GM12878 (cell line): ENCODE results near the gene ABI3. TPM values are rescaled to one million over a fixed set of nuclear protein-coding genes. Genes with fewer than 3 reads are reported as not detected.

ENCODE experiments used
- ATAC-seq: fragments of 200-7000 bp; cut with Tn5 transposase; 3 replicates; pipeline ENCODE4 v1.9.1; 2020; ENCODE audit warnings: mild to moderate bottlenecking, moderate library complexity
- BruUV-seq: library from RNA; stranded (reverse); fragments of 400-500 nt; replicated peaks from 2 replicates; lab custom pipeline; 2021; lab: Mats Ljungman, UMichigan
- CTCF ChIA-PET: fragments of 300-600 bp; sonication (Branson Sonifier 250); formaldehyde crosslinking; extraction: SDS; loops from one replicate; lab custom pipeline; 2021; ENCODE audit warnings: inconsistent platforms; lab: Yijun Ruan, JAX
- POLR2A ChIA-PET: fragments of 350-600 bp; formaldehyde crosslinking; extraction: SDS; loops from one replicate; lab custom pipeline; 2021; ENCODE audit warnings: inconsistent platforms; lab: Charles Lee
- RAD21 ChIA-PET: fragments of 300-600 bp; sonication (Branson Sonifier 250); formaldehyde crosslinking; loops from one replicate; lab custom pipeline; 2023; ENCODE audit warnings: antibody characterized with exemption; ENCODE audit not compliant: unreplicated experiment; lab: Charles Lee
- SMC1A ChIA-PET: fragments of 300-600 bp; sonication (Branson Sonifier 250); formaldehyde crosslinking; loops from one replicate; lab custom pipeline; 2023; ENCODE audit not compliant: unreplicated experiment, uncharacterized antibody; lab: Charles Lee
- DNase-seq: peaks from one replicate; pipeline ENCODE4 v3.0.0-alpha.2; 2011; ENCODE audit warnings: low read depth, low spot score
- FAIRE-seq: peaks from 3 replicates; lab custom pipeline; 2011; peaks lifted over from hg19 to GRCh38; lab: Jason Lieb, UNC
- H2AFZ ChIP-seq: 2 replicates; pipeline ENCODE4 v1.6.0; 2011; ENCODE audit warnings: low read depth, low read length, control low read depth; ENCODE audit not compliant: control insufficient read depth
- H3K27ac ChIP-seq: 2 replicates; pipeline ENCODE4 v1.5.1; 2011; ENCODE audit warnings: control low read depth; ENCODE audit not compliant: control insufficient read depth, insufficient read depth
- H3K27me3 ChIP-seq, 2 experiments: replicated peaks in 1 of 2; 2 replicates each; pipeline versions ENCODE4 v1.6.0 to v1.6.1; 2011; ENCODE audit warnings: low read length in 1 of 2; ENCODE audit not compliant: control insufficient read depth in 2 of 2, insufficient read depth in 2 of 2
- H3K36me3 ChIP-seq, 2 experiments: 2 replicates each; pipeline ENCODE4 v1.5.1; 2011; ENCODE audit warnings: low read length in 1 of 2; ENCODE audit not compliant: control insufficient read depth in 2 of 2, insufficient read depth in 2 of 2
- H3K4me1 ChIP-seq: 2 replicates; pipeline ENCODE4 v1.6.1; 2011; ENCODE audit warnings: mild to moderate bottlenecking, low read length, moderate library complexity, mixed read lengths; ENCODE audit not compliant: control insufficient read depth, insufficient read depth
- H3K4me2 ChIP-seq: 2 replicates; pipeline ENCODE4 v1.6.0; 2011; ENCODE audit warnings: control low read depth; ENCODE audit not compliant: control insufficient read depth, insufficient read depth
- H3K4me3 ChIP-seq: fragments of 200-600 bp; sonication (generic); 2 replicates; pipeline ENCODE4 v1.5.1; 2016
- H3K79me2 ChIP-seq: 2 replicates; pipeline ENCODE4 v1.6.0; 2011; ENCODE audit warnings: low read length; ENCODE audit not compliant: control insufficient read depth, insufficient read depth
- H3K9ac ChIP-seq: 2 replicates; pipeline ENCODE4 v1.8.0; 2011; ENCODE audit warnings: low read length, control low read depth, mixed read lengths; ENCODE audit not compliant: control insufficient read depth, insufficient read depth
- H3K9me3 ChIP-seq: replicated peaks from 3 replicates; pipeline ENCODE4 v1.5.1; 2011; ENCODE audit warnings: mild to moderate bottlenecking, low read length; ENCODE audit not compliant: control insufficient read depth, insufficient read depth
- H4K20me1 ChIP-seq: 2 replicates; pipeline ENCODE4 v1.6.0; 2011; ENCODE audit not compliant: control insufficient read depth, insufficient read depth
- BACH1 ChIP-seq: fragments of 450-650 bp; IDR thresholded peaks from 2 replicates; pipeline ENCODE4 v1.6.1; 2017; ENCODE audit warnings: mild to moderate bottlenecking, borderline replicate concordance
- BCL3 ChIP-seq: IDR thresholded peaks from 2 replicates; pipeline ENCODE4 v1.6.1; 2011; ENCODE audit warnings: borderline replicate concordance, low read depth, mild to moderate bottlenecking, moderate library complexity, low read length; ENCODE audit not compliant: insufficient read depth, poor library complexity, severe bottlenecking
- BMI1 ChIP-seq: fragments of 450-650 bp; IDR thresholded peaks from 2 replicates; pipeline ENCODE4 v1.6.1; 2016; ENCODE audit warnings: mild to moderate bottlenecking, moderate library complexity, borderline replicate concordance
- CHD1 ChIP-seq: IDR thresholded peaks from 2 replicates; pipeline ENCODE4 v1.6.1; 2012; ENCODE audit warnings: low read depth, low read length, improper control_type of control experiment
- MEF2A ChIP-seq: IDR thresholded peaks from 2 replicates; pipeline ENCODE4 v1.6.1; 2011; ENCODE audit warnings: low read depth, mild to moderate bottlenecking, low read length, moderate library complexity; ENCODE audit not compliant: insufficient read depth
- MXI1 ChIP-seq: fragments of 150-350 bp; IDR thresholded peaks from 2 replicates; pipeline ENCODE4 v1.6.1; 2011; ENCODE audit warnings: low read depth, mild to moderate bottlenecking, inconsistent platforms, low read length, improper control_type of control experiment
- PAX5 ChIP-seq: IDR thresholded peaks from 2 replicates; pipeline ENCODE4 v1.6.1; 2011; ENCODE audit warnings: low read depth, low read length, borderline replicate concordance
- POLR2A ChIP-seq: IDR thresholded peaks from 2 replicates; pipeline ENCODE4 v1.6.1; 2011; ENCODE audit warnings: low read depth, mild to moderate bottlenecking, low read length
- POLR2AphosphoS2 ChIP-seq: IDR thresholded peaks from 2 replicates; pipeline ENCODE4 v1.6.1; 2011; ENCODE audit warnings: low read depth, mild to moderate bottlenecking, low read length, improper control_type of control experiment, moderate library complexity
- POLR2AphosphoS5 ChIP-seq: IDR thresholded peaks from 2 replicates; pipeline ENCODE4 v1.6.1; 2011; ENCODE audit warnings: mild to moderate bottlenecking, low read length, inconsistent platforms
- RELA ChIP-seq: fragments of 450-650 bp; IDR thresholded peaks from 2 replicates; pipeline ENCODE4 v1.8.0; 2014; ENCODE audit warnings: borderline replicate concordance; ENCODE audit not compliant: partially characterized antibody
- SMAD5 ChIP-seq: IDR thresholded peaks from 2 replicates; pipeline ENCODE4 v1.6.1; 2016; ENCODE audit warnings: antibody characterized with exemption, low read depth
- SPI1 ChIP-seq: IDR thresholded peaks from 2 replicates; pipeline ENCODE4 v1.6.1; 2011; ENCODE audit warnings: low read depth, mild to moderate bottlenecking, low read length, moderate library complexity, borderline replicate concordance; ENCODE audit not compliant: insufficient read depth
- SRF ChIP-seq, 2 experiments: IDR thresholded peaks; 2 replicates each; pipeline ENCODE4 v1.6.1; 2011; ENCODE audit warnings: low read depth in 2 of 2, low read length in 2 of 2, mild to moderate bottlenecking in 1 of 2, moderate library complexity in 1 of 2
- ZNF687 ChIP-seq: fragments of 450-650 bp; IDR thresholded peaks from 2 replicates; pipeline ENCODE4 v1.6.1; 2017; ENCODE audit warnings: mild to moderate bottlenecking, moderate library complexity
- WGBS: methylation state at CpG from one replicate; pipeline ENCODE4 v1.1.6; 2016; ENCODE audit warnings: low lambda C conversion rate; ENCODE audit not compliant: insufficient replicate concordance, insufficient coverage; ENCODE audit errors: missing lambda C conversion rate; 5-methylcytosine and 5-hydroxymethylcytosine counted together
- in situ Hi-C: fragments of 300-500 bp; cut with MboI; formaldehyde crosslinking; loops from 9 replicates; pipeline ENCODE4 v1.14.3; 2018; ENCODE audit warnings: mixed read lengths
- intact Hi-C: fragments of 100-400 bp; cut with micrococcal nuclease; formaldehyde crosslinking; loops from one replicate; pipeline ENCODE4 v1.14.2; 2022; ENCODE audit not compliant: unreplicated experiment
- polyA plus RNA-seq, 11 experiments: library from polyadenylated mRNA; depleted of rRNA in 4 of 11; unstranded in 6 of 11; stranded (reverse) in 5 of 11; fragments of >200 nt; fragmentation: Nextera tagmentation in 4 of 11; fragmentation: Illumina TruSeq in 1 of 11; extraction: Ambion mirVana in 4 of 11; extraction: Trizol in 1 of 11; gene quantifications; 1 replicate in 1 of 11; 2 replicates in 10 of 11; pipeline versions ENCODE4 v1.2.1 to v1.2.3, GENCODE V29; 2011 to 2016; ENCODE audit warnings: inconsistent platforms in 2 of 11, missing spikeins in 2 of 11, low read depth in 1 of 11
- total RNA-seq, 4 experiments: library from RNA; depleted of rRNA in 3 of 4; stranded (reverse); fragments of >200 nt in 3 of 4; fragmentation: Illumina TruSeq in 1 of 4; extraction: Trizol in 1 of 4; gene quantifications; 2 replicates each; pipeline versions ENCODE4 v1.2.1 to v1.2.3, GENCODE V29; 2013 to 2021

ABI3 gene
- total and polyA plus RNA-seq, 10 of the 15 experiments (the other 5 are each of a cell fraction or from before 2014, with no cell fraction given), result 13.4 to 109 (median 51.1) TPM

- no peak for TF ChIP-seq ZNF687
Observed at GRCh38 chr17:49224997-49225337, 14.5 kb downstream of the ABI3 start (continued).

GRCh38 chr17:49225554-49226236 lies 15.2 kb downstream of the ABI3 start:
- ChIA-PET SMC1A (interaction anchor here (1.5 to 7.3 kb wide), 7 partner anchors 10 to 45 kb away, joined by 4 to 118 read pairs (median 20); no protein-coding TSS in a partner anchor), CTCF (interaction anchor here (1.8 to 8.2 kb wide), 6 partner anchors 11 to 66 kb away, joined by 8 to 178 read pairs (median 37); partner anchors contain the start of gene ABI3), POLR2A (interaction anchor here (1.1 to 3.6 kb wide), 3 partner anchors 11 to 46 kb away, joined by 3 to 12 read pairs (median 10); partner anchors contain the start of genes ABI3 and GNGT2), RAD21 (interaction anchor here (0.6 to 5.9 kb wide), 6 partner anchors 9 to 170 kb away, joined by 3 to 72 read pairs (median 20); partner anchors contain the start of genes ABI3 and GNGT2)
- ATAC-seq (no peak), FAIRE-seq (no peak), DNase-seq (no peak)
- H3K36me3 ChIP-seq, result peaks cover 3 to 13% of the 10 kb centered on the region in 2 experiments
- H3K4me1 ChIP-seq, result peaks cover 24% of the 10 kb centered on the region
- 0 out of 2 replicates have a peak, but pooled peaks cover 7% of the 10 kb centered on the region for H4K20me1 ChIP-seq
- no peaks in the 10 kb centered on the region for H3K27me3 ChIP-seq
- no peak overlapping the region for H3K4me3 ChIP-seq
- H3K79me2 ChIP-seq, result no peaks in the 10 kb centered on the region
- no peak overlapping the region for H3K27ac ChIP-seq
- no peak overlapping the region for H3K9ac ChIP-seq
- TF ChIP-seq BMI1 (peak; percentile 24; the same call in 1 of the 2 replicates), MXI1 (no peak), BCL3 (peak; percentile 35), BACH1 (0 out of 2 replicates have a peak, but pooled peaks have one; percentile 51), RELA (no peak), PAX5 (no peak), POLR2AphosphoS5 (peak; percentile 40), MEF2A (no peak), SRF (IDR thresholded peaks at IDR 0.05; ENCODE audit: low read depth in 2 of 2, low read length in 2 of 2) (no peak), CHD1 (no peak), SPI1 (no peak), SMAD5 (peak; percentile 51; the same call in 1 of the 2 replicates), POLR2A (peak; percentile 64; the same call in 1 of the 2 replicates), POLR2AphosphoS2 (peak; percentile 79)
- 89% methylated on average over 6 of the region's 8 CpGs for WGBS
- no peak overlapping the region for H3K4me2 ChIP-seq
- intact Hi-C loops, result loop anchor here (5.0 kb wide), 1 partner anchor 193 kb away; no protein-coding TSS in a partner anchor
- H3K9me3 ChIP-seq, result no peaks in the 10 kb centered on the region
- TSS peak; percentile 11 for BruUV-seq
- H2AFZ ChIP-seq, result no peak overlapping the region
- in situ Hi-C loops, result loop anchor here (10.0 kb wide), 1 partner anchor 51 kb away; no protein-coding TSS in a partner anchor
